GM21381 (cell line): ENCODE results near the gene ASPG.

Source experiments
- ATAC-seq: cut with Tn5 transposase; IDR thresholded peaks from one replicate; pipeline ENCODE4 v1.9.1; 2021; ENCODE audit warnings: mild to moderate bottlenecking, moderate library complexity; ENCODE audit not compliant: unreplicated experiment

ASPG gene

DNA sequence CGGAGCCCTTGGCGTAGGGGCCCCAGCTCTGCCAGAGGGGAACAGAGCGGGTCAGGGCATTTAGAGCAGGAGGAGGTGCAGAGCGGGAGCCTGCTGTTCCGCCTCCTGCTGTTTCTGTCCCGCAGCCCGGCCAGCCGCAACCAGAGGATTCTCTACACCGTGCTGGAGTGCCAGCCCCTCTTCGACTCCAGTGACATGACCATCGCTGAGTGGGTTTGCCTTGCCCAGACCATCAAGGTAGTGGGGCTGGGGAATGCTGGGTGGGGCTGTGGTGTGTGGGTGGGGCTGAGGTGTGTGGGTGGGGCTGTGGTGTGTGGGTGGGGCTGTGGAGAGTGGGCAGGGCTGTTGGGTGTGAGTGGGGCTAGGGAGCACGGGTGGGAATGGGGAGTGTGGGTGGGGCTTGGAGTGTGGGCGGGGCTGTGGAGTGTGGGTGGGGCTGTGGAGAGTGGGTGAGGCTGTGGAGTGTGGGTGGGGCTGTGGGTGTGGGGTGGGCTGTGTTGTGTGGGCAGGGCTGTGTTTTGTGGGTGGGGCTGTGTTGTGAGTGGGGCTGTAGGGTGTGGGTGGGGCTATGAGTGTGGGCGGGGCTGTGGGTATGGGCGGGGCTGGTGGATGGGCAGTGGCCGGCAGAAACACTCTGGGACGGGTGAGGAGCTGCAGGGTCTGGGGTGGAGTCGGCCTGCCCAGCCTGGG, 8.0 kb downstream of the ASPG start:
- ATAC-seq = no peak

- ATAC-seq = no peak
Observed at GRCh38 chr14:104094056-104094708, 8.7 kb downstream of the ASPG start.

GRCh38 chr14:104094709-104095425, 9.4 kb downstream of the ASPG start:
- no peak for ATAC-seq

DNA sequence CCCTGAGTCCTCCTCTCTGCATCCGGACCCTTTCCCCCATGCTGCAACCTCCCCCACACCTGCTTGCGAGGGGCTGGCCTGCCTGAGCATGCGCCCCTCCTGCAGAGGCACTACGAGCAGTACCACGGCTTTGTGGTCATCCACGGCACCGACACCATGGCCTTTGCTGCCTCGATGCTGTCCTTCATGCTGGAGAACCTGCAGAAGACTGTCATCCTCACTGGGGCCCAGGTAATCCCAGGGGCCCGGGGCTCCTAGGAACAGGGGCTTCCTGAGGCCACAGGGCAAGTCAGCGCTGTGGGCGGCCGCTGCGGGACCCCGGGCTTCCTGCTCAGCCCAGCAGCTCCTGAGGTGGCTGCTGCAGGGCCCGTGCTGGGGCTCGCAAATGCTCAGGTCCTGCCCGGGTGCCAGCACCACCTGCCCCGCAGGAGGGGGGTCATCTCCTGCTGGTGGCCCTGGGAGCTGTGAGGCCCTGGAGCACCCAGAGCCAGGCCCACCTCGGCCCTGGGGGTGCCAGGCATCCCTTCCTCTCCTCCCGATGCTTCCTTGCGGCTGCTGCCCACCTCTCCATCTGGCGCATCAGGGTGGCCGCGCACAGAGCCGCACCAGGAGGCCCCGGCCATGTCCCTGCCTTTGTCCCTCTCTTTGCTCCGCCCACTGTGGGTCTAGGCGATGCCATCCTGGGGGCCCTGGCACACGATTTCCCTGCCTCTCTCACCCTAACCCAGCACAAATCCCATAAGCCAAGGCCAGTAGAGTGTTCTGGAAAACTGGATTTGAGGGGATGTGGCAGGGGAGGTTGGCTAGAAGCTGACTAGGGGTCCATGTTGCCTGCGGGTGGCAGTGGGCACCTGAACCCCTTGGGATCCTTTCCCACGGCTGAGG, 10.2 kb downstream of the ASPG start:
- ATAC-seq = no peak

GRCh38 chr14:104096318-104096717, 10.8 kb downstream of the ASPG start:
- ATAC-seq = no peak

- no peak for ATAC-seq
Observed at GRCh38 chr14:104096751-104097700, 11.5 kb downstream of the ASPG start.

DNA sequence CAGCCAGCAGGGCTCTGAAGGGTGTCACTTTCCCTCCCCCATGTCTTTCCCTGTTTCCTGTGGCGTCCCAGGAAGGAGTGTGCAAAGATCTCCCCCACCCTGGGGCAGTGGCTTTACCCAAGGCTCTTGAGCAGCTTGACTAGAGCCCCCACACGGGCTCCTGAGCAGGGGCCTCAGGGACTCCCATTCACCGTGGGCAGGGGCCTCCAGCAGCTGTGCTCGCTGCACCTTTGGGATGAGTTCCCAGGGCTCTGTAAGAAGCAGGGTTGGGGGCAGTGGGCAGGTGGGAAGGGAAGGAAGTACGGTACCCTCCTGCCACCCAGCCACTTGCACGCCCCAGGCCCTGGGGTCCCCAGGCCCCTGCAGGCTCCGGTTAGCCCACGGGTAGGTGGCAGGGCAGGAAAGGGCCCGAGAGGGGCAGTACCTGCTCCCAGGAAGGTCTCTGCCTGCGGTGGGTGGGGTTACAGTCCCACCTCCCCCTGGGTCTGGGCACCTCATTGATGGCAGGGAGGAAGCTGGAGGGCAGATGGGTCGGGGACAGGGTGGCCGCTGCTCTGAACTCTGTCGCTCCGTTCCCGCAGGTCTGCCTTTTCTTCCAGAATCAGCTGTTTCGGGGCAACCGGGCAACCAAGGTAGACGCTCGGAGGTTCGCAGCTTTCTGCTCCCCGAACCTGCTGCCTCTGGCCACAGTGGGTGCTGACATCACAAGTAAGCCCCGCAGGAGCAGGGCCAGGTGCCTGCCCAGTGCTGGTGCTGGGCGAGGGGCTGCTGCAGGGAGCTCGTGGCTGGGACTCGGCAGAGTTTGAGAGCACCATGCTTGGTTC, 13.0 kb downstream of the ASPG start:
- no peak for ATAC-seq

- no peak for ATAC-seq
Observed at GRCh38 chr14:104099096-104100041, 13.9 kb downstream of the ASPG start.

DNA sequence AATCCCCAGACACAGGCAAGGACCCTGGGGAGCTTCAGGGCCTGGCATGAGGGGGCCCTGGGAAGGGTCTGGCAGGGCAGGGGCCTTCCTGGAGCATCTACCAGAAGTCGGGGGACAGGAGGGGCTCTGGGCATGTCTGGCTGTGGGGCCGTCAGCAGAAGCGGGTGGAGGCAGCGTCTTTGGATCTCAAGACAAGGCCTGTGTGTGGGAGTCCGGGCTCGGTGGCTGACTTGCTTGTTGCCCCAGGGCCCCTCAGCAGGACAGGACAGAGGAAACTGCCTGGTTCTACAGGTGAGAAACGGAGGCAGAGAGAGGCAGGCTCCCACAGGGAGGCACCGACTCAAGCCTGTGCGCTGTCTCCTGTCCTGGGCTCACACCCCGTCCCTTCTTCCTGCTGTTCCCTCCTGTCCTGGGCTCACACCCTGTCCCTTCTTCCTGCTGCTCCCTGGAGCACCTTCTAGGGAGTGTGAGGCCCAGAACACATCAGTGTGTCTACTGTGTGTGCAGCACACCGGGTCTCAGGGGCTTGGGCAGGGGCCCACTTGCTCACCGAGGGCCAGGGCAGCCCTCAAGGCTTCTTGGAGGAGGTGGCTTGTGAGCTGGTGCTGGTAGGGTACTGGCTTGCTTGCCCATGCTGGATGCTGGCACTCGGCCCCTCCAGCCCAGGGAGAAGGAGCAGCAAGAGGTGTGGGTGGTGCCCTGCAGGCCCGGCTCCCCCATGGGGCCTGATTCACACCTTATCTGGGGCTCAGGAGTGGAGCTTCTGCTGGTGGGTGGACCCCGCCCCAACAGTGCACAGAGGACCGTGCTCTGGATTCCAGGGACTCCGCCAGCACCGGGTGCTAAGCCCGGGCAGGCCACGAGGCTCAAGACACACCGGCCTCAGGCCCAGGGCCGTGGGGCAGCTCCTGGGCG, 14.9 kb downstream of the ASPG start:
- ATAC-seq = no peak

DNA sequence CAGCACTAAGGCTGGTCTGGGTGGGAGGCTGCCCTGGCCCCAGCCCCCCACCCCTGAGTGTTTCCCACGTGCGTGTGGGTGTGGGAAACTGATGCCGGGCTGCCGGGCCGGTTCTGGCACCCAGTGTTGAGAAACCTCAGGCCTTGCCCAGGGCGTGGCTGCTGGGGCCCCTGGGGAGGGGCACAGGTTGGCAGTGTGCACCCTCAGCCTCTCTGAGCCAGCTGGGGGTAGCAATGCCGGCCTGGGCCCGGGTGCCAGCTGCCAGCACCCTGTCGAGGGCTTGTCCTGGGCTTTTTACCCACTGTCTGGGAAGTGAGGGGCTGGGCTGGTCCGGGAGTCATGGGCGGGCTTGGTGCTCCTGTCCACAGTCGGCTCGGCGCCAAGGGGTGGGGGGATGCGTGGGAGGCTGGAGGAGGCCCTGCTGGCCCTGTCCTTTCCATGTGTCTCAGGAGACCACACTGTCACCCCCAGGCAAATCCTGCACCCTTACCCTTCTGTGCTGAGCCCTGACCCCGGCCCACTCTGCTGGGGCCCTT, 15.7 kb downstream of the ASPG start:
- no peak for ATAC-seq

DNA sequence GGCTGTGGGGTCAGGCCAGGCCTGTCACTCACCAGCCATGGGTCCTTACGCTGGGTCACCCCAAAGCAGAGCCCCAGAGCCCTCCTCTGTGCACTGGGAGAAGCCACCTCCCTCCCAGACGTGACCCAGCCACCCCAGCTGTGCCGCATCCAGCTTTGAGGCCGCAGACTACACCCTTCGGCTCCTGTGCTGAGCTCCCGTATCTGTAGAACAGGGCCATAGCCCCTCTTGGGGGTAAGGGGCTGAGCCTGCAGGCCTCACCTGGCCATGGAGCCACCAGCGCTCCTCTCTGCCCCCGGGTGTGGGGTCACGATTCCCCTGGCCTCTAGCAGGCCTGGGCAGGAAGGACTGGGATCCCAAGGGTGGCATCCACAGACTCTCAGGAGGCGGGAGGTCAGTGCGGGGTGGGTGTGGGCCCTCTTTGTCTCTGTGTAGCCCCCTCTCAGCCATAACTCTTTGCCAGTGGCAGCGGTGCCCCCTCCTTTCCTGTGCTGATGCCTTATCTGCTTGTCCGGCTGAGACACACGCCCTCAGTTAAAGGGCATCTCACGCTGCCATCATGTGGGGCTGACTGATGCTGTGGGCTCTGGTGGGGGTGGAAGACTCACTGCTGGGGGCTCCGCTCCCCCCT, 16.3 kb downstream of the ASPG start:
- ATAC-seq = no peak

DNA sequence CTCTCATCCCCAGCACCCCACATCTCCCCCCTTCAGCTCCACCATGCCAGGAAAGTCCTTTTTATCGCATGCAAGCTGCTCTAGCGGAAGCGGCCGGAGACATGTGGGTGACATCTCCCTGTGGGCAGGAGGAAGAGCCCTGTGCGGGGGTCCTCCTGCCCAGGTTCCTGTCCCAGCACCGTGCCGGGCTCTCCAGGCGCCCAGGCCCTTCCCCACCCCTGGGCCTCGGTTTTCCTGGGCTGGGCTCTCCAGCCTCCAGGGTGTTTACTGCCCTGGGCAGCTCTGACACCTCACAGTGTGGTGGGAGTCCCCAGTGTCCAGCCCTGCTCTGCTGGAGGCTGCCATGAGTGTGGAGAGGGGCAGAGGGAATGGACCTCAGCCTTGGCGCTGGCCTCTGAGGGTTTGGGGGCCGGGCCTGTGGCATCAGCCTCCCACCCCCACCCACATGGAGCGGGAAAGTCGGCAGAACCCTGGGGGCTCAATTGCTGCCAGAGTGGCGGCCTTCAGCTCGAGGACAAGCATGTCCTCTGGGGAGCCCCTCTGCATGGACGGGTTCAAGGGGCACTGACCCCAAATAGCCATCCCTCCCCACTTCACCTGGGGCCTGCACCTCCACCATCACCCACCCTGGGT, 16.9 kb downstream of the ASPG start:
- no peak for ATAC-seq

- no peak for ATAC-seq
Observed at GRCh38 chr14:104103061-104103445, 17.6 kb downstream of the ASPG start.

DNA sequence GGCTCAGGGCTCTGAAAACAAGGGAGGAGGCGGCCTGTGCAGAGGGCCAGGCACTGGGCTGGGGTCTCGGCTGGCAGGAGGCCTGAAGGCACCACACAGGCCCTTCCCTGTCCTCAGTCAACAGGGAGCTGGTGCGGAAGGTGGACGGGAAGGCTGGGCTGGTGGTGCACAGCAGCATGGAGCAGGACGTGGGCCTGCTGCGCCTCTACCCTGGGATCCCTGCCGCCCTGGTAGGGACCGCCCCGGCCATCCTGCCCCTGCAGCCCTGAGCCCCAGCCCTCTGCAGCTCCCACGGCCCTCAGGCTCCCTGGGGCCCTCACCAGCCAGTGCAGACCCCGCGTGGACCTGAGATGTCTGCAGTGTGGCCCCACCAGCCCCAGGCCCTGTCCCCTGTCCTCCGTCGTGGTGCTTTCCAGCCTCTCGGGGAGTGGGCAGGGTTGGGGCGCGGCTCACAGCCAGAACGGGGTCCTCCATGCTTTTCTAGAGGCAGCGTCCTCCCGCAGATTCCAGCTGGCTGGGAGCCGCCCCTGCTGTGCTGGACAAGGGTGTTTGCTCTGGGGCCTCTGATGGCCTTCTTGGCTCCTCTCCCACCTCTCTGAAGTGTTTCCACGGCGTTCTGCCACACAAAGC, 18.1 kb downstream of the ASPG start:
- ATAC-seq = no peak
